ENCODE measurements around the gene EOLA2. TPM values are rescaled to one million over a fixed set of nuclear protein-coding genes. Genes with fewer than 3 reads are reported as not detected.

EOLA2 gene
- total RNA-seq (ENCODE audit: unreplicated experiment), result 118 TPM
- long read RNA-seq, transcript CXorf40B-203 (5 exons, 1,653 nt), result major isoform, 23 of 73 reads
- long read RNA-seq, transcript CXorf40B-205 (6 exons, 1,440 nt), result minor isoform, 18 of 73 reads
- long read RNA-seq, partial matches to known transcripts, result 15 of 73 reads
- long read RNA-seq, other reads (novel, unspliced or antisense), result 11 of 73 reads

- peaks cover 2% of the 10 kb centered on the region for H3K27me3 Mint-ChIP-seq (ENCODE audit: unreplicated experiment)
- peaks cover 5% of the 10 kb centered on the region for H3K36me3 Mint-ChIP-seq (ENCODE audit: low read depth, unreplicated experiment)
- H3K27ac Mint-ChIP-seq (ENCODE audit: unreplicated experiment), result peak within 1 kb of the TSS; percentile 91
- H3K4me3 Mint-ChIP-seq (ENCODE audit: unreplicated experiment), result peak within 1 kb of the TSS; percentile 94
- peak; percentile 83 for DNase-seq (ENCODE audit: low spot score)
- H3K9me3 Mint-ChIP-seq (ENCODE audit: unreplicated experiment), result no peaks in the 10 kb centered on the region
- H3K4me1 Mint-ChIP-seq (ENCODE audit: unreplicated experiment), result peaks cover 6% of the 10 kb centered on the region
- TF ChIP-seq CTCF (IDR thresholded peaks at IDR 0.05; ENCODE audit: unreplicated experiment), result peak; percentile 56
Observed at GRCh38 chrX:149938427-149938880, at the start of gene EOLA2. TSS of gene EOLA2 (minus strand) at chrX:149938491. CDS start at chrX:149933874, 4,617 bp downstream.

- no peak for DNase-seq (ENCODE audit: low spot score)
- Mint-ChIP-seq H3K27ac (ENCODE audit: unreplicated experiment) (no peak overlapping the region), H3K9me3 (ENCODE audit: unreplicated experiment) (no peaks in the 10 kb centered on the region), H3K27me3 (ENCODE audit: unreplicated experiment) (peaks cover 1% of the 10 kb centered on the region), H3K4me1 (ENCODE audit: unreplicated experiment) (peaks cover 6% of the 10 kb centered on the region), H3K4me3 (ENCODE audit: unreplicated experiment) (no peak overlapping the region), H3K36me3 (ENCODE audit: low read depth, unreplicated experiment) (no peaks in the 10 kb centered on the region)
- no peak for TF ChIP-seq CTCF (IDR thresholded peaks at IDR 0.05; ENCODE audit: unreplicated experiment)
Observed at GRCh38 chrX:149987613-149988012, 49.3 kb upstream of the EOLA2 start.

- Mint-ChIP-seq H3K36me3 (ENCODE audit: low read depth, unreplicated experiment) (no peaks in the 10 kb centered on the region), H3K4me1 (ENCODE audit: unreplicated experiment) (no peaks in the 10 kb centered on the region), H3K27me3 (ENCODE audit: unreplicated experiment) (peaks cover 1% of the 10 kb centered on the region), H3K27ac (ENCODE audit: unreplicated experiment) (no peak overlapping the region), H3K4me3 (ENCODE audit: unreplicated experiment) (no peak overlapping the region), H3K9me3 (ENCODE audit: unreplicated experiment) (no peaks in the 10 kb centered on the region)
- no peak for TF ChIP-seq CTCF (IDR thresholded peaks at IDR 0.05; ENCODE audit: unreplicated experiment)
- DNase-seq (ENCODE audit: low spot score), result no peak
Observed at GRCh38 chrX:149984411-149984810, 46.1 kb upstream of the EOLA2 start.

- Mint-ChIP-seq H3K27ac (ENCODE audit: unreplicated experiment) (no peak overlapping the region), H3K4me3 (ENCODE audit: unreplicated experiment) (no peak overlapping the region), H3K36me3 (ENCODE audit: low read depth, unreplicated experiment) (no peaks in the 10 kb centered on the region), H3K4me1 (ENCODE audit: unreplicated experiment) (peaks cover 6% of the 10 kb centered on the region), H3K9me3 (ENCODE audit: unreplicated experiment) (no peaks in the 10 kb centered on the region), H3K27me3 (ENCODE audit: unreplicated experiment) (no peaks in the 10 kb centered on the region)
- no peak for DNase-seq (ENCODE audit: low spot score)
- no peak for TF ChIP-seq CTCF (IDR thresholded peaks at IDR 0.05; ENCODE audit: unreplicated experiment)
Observed at GRCh38 chrX:149982310-149982709, 44.0 kb upstream of the EOLA2 start.

- no peaks in the 10 kb centered on the region for H3K9me3 Mint-ChIP-seq (ENCODE audit: unreplicated experiment)
- peaks cover 6% of the 10 kb centered on the region for H3K4me1 Mint-ChIP-seq (ENCODE audit: unreplicated experiment)
- no peak for TF ChIP-seq CTCF (IDR thresholded peaks at IDR 0.05; ENCODE audit: unreplicated experiment)
- H3K27ac Mint-ChIP-seq (ENCODE audit: unreplicated experiment), result no peak overlapping the region
- DNase-seq (ENCODE audit: low spot score), result no peak
- H3K36me3 Mint-ChIP-seq (ENCODE audit: low read depth, unreplicated experiment), result no peaks in the 10 kb centered on the region
- no peak overlapping the region for H3K4me3 Mint-ChIP-seq (ENCODE audit: unreplicated experiment)
- H3K27me3 Mint-ChIP-seq (ENCODE audit: unreplicated experiment), result no peaks in the 10 kb centered on the region
Observed at GRCh38 chrX:149979126-149979644, 40.9 kb upstream of the EOLA2 start.

All from endothelial cell (in vitro differentiated cells).